ENCODE measurements around the gene ITGB2. TPM values are rescaled to one million over a fixed set of nuclear protein-coding genes. Genes with fewer than 3 reads are reported as not detected.

The ITGB2 gene
- total RNA-seq, 5 donors from 2014 or later (not counting 1 experiment from before 2014, with no cell fraction given): 249 to 498 (median 304) TPM

- peaks cover 10 to 18% of the 10 kb centered on the region in 2 donors for H3K36me3 ChIP-seq (ENCODE audit: control insufficient read depth in 2 of 2, extremely low read depth in 1 of 2, insufficient read depth in 1 of 2, low read length in 1 of 2)
- no peaks in the 10 kb centered on the region for H3K27me3 ChIP-seq (replicated peaks in 1 of 2; ENCODE audit: control insufficient read depth in 2 of 2, extremely low read depth in 1 of 2, insufficient read depth in 2 of 2, low read length in 1 of 2)
- H3K4me3 ChIP-seq (ENCODE audit: control insufficient read depth in 1 of 2, extremely low read depth in 1 of 2, low read length in 1 of 2): no peak overlapping the region
- no peaks in the 10 kb centered on the region for H3K9me3 Mint-ChIP-seq
- ATAC-seq (replicated peaks in 1 of 4): no peak
- H3K27ac ChIP-seq (ENCODE audit: low read length): no peak overlapping the region
- POLR2A ChIA-PET: no interaction called here
- WGBS (ENCODE audit: insufficient coverage): 93% methylated on average over 16 of the region's 31 CpGs
- peaks cover 11 to 14% (median 11%) of the 10 kb centered on the region in 3 donors for H3K4me1 Mint-ChIP-seq
- no peak for DNase-seq
- no peaks in the 10 kb centered on the region for H3K27me3 Mint-ChIP-seq
- no peaks in the 10 kb centered on the region for H3K9me3 ChIP-seq
- no peak overlapping the region for H3K27ac Mint-ChIP-seq
- H3K36me3 Mint-ChIP-seq: peaks cover 23% of the 10 kb centered on the region
- CTCF ChIA-PET: interaction anchor here in 1 of 2 donors (0.6 to 3.0 kb wide), 2 partner anchors 11 to 187 kb away, joined by 3 to 57 read pairs; no protein-coding TSS in a partner anchor
- H3K4me1 ChIP-seq (ENCODE audit: control insufficient read depth in 1 of 2, extremely low read depth in 1 of 2, insufficient read depth in 2 of 2, low read length in 2 of 2): peaks cover 0 to 16% of the 10 kb centered on the region in 2 experiments
- no peak overlapping the region for H3K4me3 Mint-ChIP-seq
Observed at GRCh38 chr21:44951186-44951915, 30.7 kb upstream of the ITGB2 start.

GRCh38 chr21:44950351-44950750 is 29.7 kb upstream of the ITGB2 start:
- H3K4me1 ChIP-seq (ENCODE audit: control insufficient read depth in 1 of 2, extremely low read depth in 1 of 2, insufficient read depth in 2 of 2, low read length in 2 of 2): peaks cover 0 to 18% of the 10 kb centered on the region in 2 experiments
- no peak overlapping the region for H3K27ac ChIP-seq (ENCODE audit: low read length)
- H3K27me3 ChIP-seq (replicated peaks in 1 of 2; ENCODE audit: control insufficient read depth in 2 of 2, extremely low read depth in 1 of 2, insufficient read depth in 2 of 2, low read length in 1 of 2): no peaks in the 10 kb centered on the region
- DNase-seq (no peak), ATAC-seq (replicated peaks in 1 of 4) (no peak)
- peaks cover 19% of the 10 kb centered on the region for H3K36me3 Mint-ChIP-seq
- H3K36me3 ChIP-seq (ENCODE audit: control insufficient read depth in 2 of 2, extremely low read depth in 1 of 2, insufficient read depth in 1 of 2, low read length in 1 of 2): peaks cover 6 to 25% of the 10 kb centered on the region in 2 donors
- H3K9me3 ChIP-seq: no peaks in the 10 kb centered on the region
- WGBS (ENCODE audit: insufficient coverage): 94% methylated on average over 18 of the region's 18 CpGs
- H3K9me3 Mint-ChIP-seq: no peaks in the 10 kb centered on the region
- no peak overlapping the region for H3K27ac Mint-ChIP-seq
- ChIA-PET POLR2A (interaction anchor here in 1 of 2 donors (0.7 kb wide), 1 partner anchor 331 kb away, joined by 5 read pairs; no protein-coding TSS in a partner anchor), CTCF (interaction anchor here (0.6 to 3.0 kb wide), 24 partner anchors 14 to 1009 kb away, joined by 3 to 57 read pairs (median 4); no protein-coding TSS in a partner anchor)
- H3K4me1 Mint-ChIP-seq: peaks cover 6 to 17% (median 9%) of the 10 kb centered on the region in 3 donors
- H3K27me3 Mint-ChIP-seq: no peaks in the 10 kb centered on the region
- no peak overlapping the region for H3K4me3 ChIP-seq (ENCODE audit: control insufficient read depth in 1 of 2, extremely low read depth in 1 of 2, low read length in 1 of 2)
- H3K4me3 Mint-ChIP-seq: no peak overlapping the region

DNA sequence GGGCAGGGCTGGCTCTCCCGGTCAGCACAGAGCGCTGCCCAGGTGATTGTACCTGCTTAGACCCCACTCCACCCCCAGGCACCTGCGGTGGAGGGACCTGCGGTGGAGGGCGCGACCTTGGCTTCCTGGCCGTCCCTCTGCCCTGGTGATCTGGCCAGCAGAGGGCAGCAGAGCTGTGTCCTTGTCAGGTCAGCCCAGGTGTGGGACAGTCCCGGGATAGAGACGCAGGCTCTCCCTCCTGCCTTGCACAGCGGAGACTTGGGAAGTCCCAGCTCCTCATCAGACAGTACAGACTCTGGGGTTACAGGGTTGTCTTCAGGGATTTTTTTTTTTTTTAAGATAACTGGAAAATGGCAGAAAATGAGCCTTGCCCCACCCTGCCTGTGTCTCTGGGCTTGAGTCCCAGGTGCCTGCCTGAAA is 29.1 kb upstream of the ITGB2 start:
- ATAC-seq (replicated peaks in 1 of 4) (peak; percentile 85 to 96 (median 89)), DNase-seq (peak; percentile 36 to 88 (median 75))
- H3K27ac Mint-ChIP-seq: no peak overlapping the region
- peaks cover 21% of the 10 kb centered on the region for H3K36me3 Mint-ChIP-seq
- H3K4me3 Mint-ChIP-seq: no peak overlapping the region
- no peak overlapping the region for H3K4me3 ChIP-seq (ENCODE audit: control insufficient read depth in 1 of 2, extremely low read depth in 1 of 2, low read length in 1 of 2)
- 18% methylated on average over 9 of the region's 10 CpGs for WGBS (ENCODE audit: insufficient coverage)
- no peaks in the 10 kb centered on the region for H3K27me3 Mint-ChIP-seq
- peaks cover 7 to 20% (median 11%) of the 10 kb centered on the region in 3 donors for H3K4me1 Mint-ChIP-seq
- CTCF ChIA-PET: interaction anchor here (0.6 to 3.0 kb wide), 26 partner anchors 14 to 1009 kb away, joined by 3 to 57 read pairs (median 4); no protein-coding TSS in a partner anchor
- H3K9me3 ChIP-seq: no peaks in the 10 kb centered on the region
- no peaks in the 10 kb centered on the region for H3K9me3 Mint-ChIP-seq
- no peaks in the 10 kb centered on the region for H3K27me3 ChIP-seq (replicated peaks in 1 of 2; ENCODE audit: control insufficient read depth in 2 of 2, extremely low read depth in 1 of 2, insufficient read depth in 2 of 2, low read length in 1 of 2)
- H3K27ac ChIP-seq (ENCODE audit: low read length): no peak overlapping the region
- POLR2A ChIA-PET: interaction anchor here in 1 of 2 donors (0.6 to 0.7 kb wide), 2 partner anchors 206 to 331 kb away, joined by 3 to 5 read pairs; no protein-coding TSS in a partner anchor
- peaks cover 6 to 29% of the 10 kb centered on the region in 2 donors for H3K36me3 ChIP-seq (ENCODE audit: control insufficient read depth in 2 of 2, extremely low read depth in 1 of 2, insufficient read depth in 1 of 2, low read length in 1 of 2)
- H3K4me1 ChIP-seq (ENCODE audit: control insufficient read depth in 1 of 2, extremely low read depth in 1 of 2, insufficient read depth in 2 of 2, low read length in 2 of 2): peaks cover 0 to 18% of the 10 kb centered on the region in 2 experiments

DNA sequence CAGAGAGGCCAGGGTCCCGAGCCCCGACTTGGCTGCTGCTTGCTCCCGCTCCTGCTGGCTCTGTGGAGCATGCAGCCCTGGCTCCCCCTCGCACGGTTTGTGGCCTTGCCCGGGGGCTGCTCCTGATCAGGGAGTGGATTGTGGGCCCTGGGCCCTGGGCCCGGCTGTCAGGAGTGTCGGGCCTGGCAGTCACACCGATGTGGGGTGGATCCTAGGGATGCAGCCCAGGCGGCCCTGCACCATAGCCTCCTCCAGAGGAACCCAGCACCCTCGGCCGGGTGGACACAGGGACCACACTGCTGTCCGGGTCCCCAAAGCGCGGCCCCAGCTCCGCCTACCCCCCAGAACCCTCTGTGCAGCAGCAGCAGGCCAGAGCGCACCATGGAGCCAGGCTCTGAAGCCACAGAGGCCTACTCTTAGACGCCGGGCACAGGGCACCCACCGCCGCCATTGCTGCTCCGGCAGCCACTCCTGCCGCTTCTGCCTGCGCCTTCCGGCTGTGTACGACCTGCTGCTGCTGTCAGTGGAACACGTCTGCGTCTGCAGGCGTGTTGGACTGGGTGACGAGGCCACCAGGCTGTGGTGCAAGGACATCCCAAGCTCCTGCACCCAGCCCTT is 28.6 kb upstream of the ITGB2 start:
- Mint-ChIP-seq H3K9me3 (no peaks in the 10 kb centered on the region), H3K27me3 (no peaks in the 10 kb centered on the region), H3K36me3 (peaks cover 22% of the 10 kb centered on the region), H3K4me1 (peaks cover 11 to 23% (median 12%) of the 10 kb centered on the region in 3 donors), H3K4me3 (no peak overlapping the region), H3K27ac (no peak overlapping the region)
- Histone ChIP-seq H3K4me1 (ENCODE audit: control insufficient read depth in 1 of 2, extremely low read depth in 1 of 2, insufficient read depth in 2 of 2, low read length in 2 of 2) (peaks cover 0 to 19% of the 10 kb centered on the region in 2 experiments), H3K36me3 (ENCODE audit: control insufficient read depth in 2 of 2, extremely low read depth in 1 of 2, insufficient read depth in 1 of 2, low read length in 1 of 2) (peaks cover 6 to 33% of the 10 kb centered on the region in 2 donors), H3K27ac (ENCODE audit: low read length) (no peak overlapping the region), H3K4me3 (ENCODE audit: control insufficient read depth in 1 of 2, extremely low read depth in 1 of 2, low read length in 1 of 2) (no peak overlapping the region), H3K27me3 (replicated peaks in 1 of 2; ENCODE audit: control insufficient read depth in 2 of 2, extremely low read depth in 1 of 2, insufficient read depth in 2 of 2, low read length in 1 of 2) (no peaks in the 10 kb centered on the region), H3K9me3 (no peaks in the 10 kb centered on the region)
- ChIA-PET POLR2A (interaction anchor here (0.6 kb wide), 2 partner anchors 206 to 244 kb away, joined by 3 to 4 read pairs; no protein-coding TSS in a partner anchor), CTCF (interaction anchor here (0.6 to 3.0 kb wide), 19 partner anchors 15 to 583 kb away, joined by 3 to 57 read pairs (median 4); no protein-coding TSS in a partner anchor)
- no peak for ATAC-seq (replicated peaks in 1 of 4)
- DNase-seq: no peak
- 87% methylated on average over 30 of the region's 30 CpGs for WGBS (ENCODE audit: insufficient coverage)

DNA sequence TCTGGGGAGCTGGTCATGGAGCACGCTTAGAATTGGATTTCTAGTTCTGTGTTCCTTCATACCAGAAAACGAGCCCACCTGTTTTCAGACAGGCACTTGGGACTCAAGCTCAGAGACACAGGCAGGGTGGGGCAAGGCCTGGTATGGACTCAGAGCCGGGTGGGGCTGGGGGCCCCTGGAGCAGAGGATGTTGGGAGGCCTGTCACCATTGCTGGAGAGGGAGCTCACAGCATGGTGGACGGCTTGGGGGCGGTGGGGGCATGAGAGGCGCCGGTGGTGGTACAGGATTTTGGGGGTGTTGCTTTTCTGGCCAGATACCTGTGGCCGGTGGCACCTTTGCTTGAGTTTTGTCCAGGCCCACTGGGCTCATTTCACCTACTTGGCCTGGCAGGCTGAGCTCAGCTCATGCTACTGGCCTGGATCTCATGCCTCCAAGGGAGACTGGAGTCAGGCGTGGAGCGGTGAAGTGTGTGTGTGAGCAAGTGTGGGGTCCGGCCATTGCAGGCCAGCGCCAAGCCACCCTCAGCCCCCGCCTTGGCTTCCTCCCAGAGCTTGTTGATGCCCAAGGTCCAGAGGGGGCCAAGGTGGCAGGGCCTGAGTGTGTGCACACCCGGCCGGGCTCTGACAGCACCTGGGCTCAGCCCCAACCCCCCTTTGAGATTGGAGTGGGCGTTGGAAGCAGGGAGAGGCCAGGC is 27.9 kb upstream of the ITGB2 start:
- no peaks in the 10 kb centered on the region for H3K9me3 Mint-ChIP-seq
- H3K4me1 ChIP-seq (ENCODE audit: control insufficient read depth in 1 of 2, extremely low read depth in 1 of 2, insufficient read depth in 2 of 2, low read length in 2 of 2): peaks cover 0 to 21% of the 10 kb centered on the region in 2 experiments
- no peak overlapping the region for H3K27ac Mint-ChIP-seq
- no peaks in the 10 kb centered on the region for H3K27me3 Mint-ChIP-seq
- no peaks in the 10 kb centered on the region for H3K27me3 ChIP-seq (replicated peaks in 1 of 2; ENCODE audit: control insufficient read depth in 2 of 2, extremely low read depth in 1 of 2, insufficient read depth in 2 of 2, low read length in 1 of 2)
- no peak overlapping the region for H3K27ac ChIP-seq (ENCODE audit: low read length)
- POLR2A ChIA-PET: interaction anchor here in 1 of 2 donors (0.6 kb wide), 1 partner anchor 245 kb away, joined by 4 read pairs; no protein-coding TSS in a partner anchor
- no peak overlapping the region for H3K4me3 ChIP-seq (ENCODE audit: control insufficient read depth in 1 of 2, extremely low read depth in 1 of 2, low read length in 1 of 2)
- H3K4me3 Mint-ChIP-seq: no peak overlapping the region
- peaks cover 11 to 24% (median 14%) of the 10 kb centered on the region in 3 donors for H3K4me1 Mint-ChIP-seq
- CTCF ChIA-PET: interaction anchor here (0.6 to 3.0 kb wide), 8 partner anchors 65 to 190 kb away, joined by 3 to 57 read pairs (median 6); no protein-coding TSS in a partner anchor
- peaks cover 23% of the 10 kb centered on the region for H3K36me3 Mint-ChIP-seq
- ATAC-seq (replicated peaks in 1 of 4) (no peak), DNase-seq (no peak)
- WGBS (ENCODE audit: insufficient coverage): 95% methylated on average over 13 of the region's 16 CpGs
- peaks cover 6 to 34% of the 10 kb centered on the region in 2 donors for H3K36me3 ChIP-seq (ENCODE audit: control insufficient read depth in 2 of 2, extremely low read depth in 1 of 2, insufficient read depth in 1 of 2, low read length in 1 of 2)
- no peaks in the 10 kb centered on the region for H3K9me3 ChIP-seq

Measured in T-cell (primary cell).